Hepatic stellate cell (primary cell): Measurements from ENCODE around the gene CABP5.
"Not testable (repeated sequence)": the region's sequence is repeated elsewhere in the genome, so short reads cannot be mapped to it uniquely, and the experiment has no call there.

Experiments used
- DNase-seq: peaks from one replicate; pipeline ENCODE4 v3.0.0; 2011; ENCODE audit warnings: low spot score

The CABP5 gene

DNA sequence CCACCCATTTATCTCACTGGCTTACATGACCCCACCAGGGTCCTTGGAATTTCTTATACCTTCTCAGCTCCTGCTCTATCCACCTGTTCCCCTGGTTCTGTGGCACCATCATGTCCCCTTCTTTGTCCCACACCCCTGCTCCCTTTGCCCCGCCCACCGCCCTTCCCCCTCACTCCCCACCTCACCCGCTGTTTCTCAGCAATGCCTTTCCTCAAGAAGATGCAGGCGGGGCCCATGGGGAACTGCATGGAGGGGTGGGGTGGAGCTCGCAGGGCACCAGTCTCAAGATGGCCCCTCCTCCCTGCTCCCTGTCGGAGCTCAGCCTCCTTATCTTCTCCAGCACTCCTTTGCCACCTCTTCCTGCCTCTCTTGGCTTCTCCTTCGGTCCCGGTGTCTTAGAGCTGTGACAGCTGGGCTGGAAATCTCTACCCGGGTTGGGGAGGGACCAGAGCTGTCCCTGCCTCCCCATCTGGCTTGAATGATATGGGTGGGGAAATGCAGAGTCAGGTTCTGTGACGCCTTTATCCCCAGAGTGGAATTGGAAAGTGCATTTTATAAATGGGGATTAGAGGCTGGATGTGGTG lies at the start of gene CABP5:
Gene CABP5, minus strand, starts transcription at position 405 of the 584 bp plus-strand sequence. Its CDS starts 157 bp downstream, at position 248.
- no peak for DNase-seq

DNA sequence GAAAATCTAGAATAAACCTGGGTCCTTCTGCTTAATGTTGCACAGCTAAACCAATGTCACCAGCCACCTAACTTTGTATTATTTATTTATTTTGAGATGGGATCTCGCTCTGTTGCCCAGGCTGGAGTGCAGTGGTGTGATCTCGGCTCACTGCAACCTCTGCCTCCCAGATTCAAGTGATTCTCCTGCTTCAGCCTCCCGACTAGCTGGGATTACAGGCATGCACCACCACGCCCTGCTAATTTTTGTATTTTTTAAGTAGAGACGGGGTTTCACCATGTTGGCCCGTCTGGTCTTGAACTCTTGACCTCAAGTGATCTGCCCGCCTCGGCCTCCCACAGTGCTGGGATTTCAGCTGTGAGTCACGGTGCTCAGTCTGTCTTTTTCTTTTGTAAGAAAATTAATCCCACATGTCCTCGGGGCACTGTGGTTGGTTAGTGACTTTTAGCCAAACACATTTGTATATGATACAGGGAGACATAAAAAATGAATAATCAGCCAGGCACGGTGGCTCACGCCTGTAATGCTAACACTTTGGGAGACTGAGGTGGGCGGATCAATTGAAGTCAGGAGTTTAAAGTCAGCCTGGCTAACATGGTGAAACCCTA lies 47.3 kb upstream of the CABP5 start:
- DNase-seq = peak; percentile 49

GRCh38 chr19:48090281-48090802 lies 46.5 kb upstream of the CABP5 start:
- DNase-seq = no peak

DNA sequence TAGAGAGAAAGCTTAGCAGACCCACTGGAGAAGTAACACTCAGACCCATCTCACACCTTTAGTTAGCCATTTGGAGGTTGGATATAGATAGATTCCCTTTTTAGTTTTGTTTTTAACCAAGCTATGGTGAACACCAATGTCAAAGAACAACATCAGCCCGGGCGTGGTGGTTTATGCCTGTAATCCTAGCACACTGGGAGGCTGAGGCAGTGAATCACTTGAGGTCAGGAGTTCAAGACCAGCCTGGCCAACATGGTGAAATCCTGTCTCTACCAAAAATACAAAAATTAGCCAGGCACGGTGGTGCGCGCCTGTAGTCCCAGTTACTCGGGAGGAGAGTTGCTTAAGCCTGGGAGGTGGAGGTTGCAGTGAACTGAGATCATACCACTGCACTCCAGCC lies 45.1 kb upstream of the CABP5 start:
- DNase-seq = not testable (repeated sequence)

- no peak for DNase-seq
Measured at GRCh38 chr19:48085904-48086864, 42.3 kb upstream of the CABP5 start.

- no peak for DNase-seq
Measured at GRCh38 chr19:48085076-48085475, 41.2 kb upstream of the CABP5 start.

GRCh38 chr19:48081106-48081505 lies 37.2 kb upstream of the CABP5 start:
- DNase-seq = no peak

GRCh38 chr19:48070177-48070769 lies 26.4 kb upstream of the CABP5 start:
- not testable (repeated sequence) for DNase-seq

DNA sequence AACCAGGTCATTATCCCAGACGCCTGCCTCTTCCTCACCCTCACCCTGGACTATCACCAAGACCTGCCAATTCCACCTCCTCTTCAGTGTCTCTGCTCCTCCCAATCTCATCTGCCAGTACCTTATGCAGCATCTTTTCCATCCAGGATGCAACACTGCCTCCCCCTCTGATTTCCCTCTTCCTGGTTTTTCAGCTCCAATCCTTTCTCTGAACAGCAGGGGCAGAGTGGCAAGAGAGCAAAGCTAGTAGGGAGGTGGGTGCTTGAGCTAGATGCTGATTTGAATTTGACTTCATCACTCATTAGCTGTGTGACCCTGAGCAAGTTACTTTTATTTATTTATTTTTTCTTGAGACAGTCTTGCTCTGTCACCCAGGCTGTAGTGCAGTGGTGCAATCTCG lies 25.6 kb upstream of the CABP5 start:
- DNase-seq = no peak

- DNase-seq = no peak
Measured at GRCh38 chr19:48064509-48064908, 20.6 kb upstream of the CABP5 start.

- DNase-seq = no peak
Measured at GRCh38 chr19:48061401-48062344, 17.8 kb upstream of the CABP5 start.

DNA sequence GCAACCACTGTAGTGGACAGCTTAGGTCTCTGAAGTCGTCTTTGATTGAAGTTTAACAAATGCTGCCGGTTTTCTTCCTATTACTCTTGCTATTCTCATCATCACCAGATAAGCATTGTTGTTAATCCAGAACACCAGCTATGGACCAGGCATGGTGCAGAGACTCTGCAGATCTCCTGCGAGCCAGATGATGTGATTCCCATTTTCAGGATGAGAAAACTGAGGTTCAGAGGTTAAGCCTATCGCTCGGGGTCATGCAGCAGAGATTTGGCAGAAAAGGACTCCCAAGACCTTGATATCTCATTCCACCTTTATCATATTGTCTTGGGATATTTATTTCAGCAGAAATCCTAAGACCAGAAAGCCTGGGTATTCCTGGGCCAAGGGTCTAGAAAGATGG lies 16.5 kb upstream of the CABP5 start:
- DNase-seq = no peak

DNA sequence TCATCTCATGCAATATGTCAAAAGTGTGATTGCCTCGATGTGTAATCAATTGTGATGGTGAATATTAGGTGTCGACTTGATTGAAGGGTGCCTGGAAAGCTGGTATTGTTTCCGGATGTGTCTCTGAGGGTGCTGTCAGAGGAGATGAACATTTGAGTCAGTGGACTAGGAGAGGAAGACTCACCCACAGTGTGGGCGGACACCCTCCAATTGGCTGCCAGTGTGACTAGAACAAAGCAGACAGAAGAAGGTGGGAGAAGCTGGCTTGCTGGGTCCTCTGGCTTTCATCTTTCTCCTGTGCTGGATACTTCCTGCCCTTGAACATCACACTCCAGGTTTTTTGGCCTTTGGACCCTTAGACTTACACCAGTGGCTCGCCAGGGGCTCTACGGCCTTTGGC lies 15.5 kb upstream of the CABP5 start:
- DNase-seq = no peak

DNA sequence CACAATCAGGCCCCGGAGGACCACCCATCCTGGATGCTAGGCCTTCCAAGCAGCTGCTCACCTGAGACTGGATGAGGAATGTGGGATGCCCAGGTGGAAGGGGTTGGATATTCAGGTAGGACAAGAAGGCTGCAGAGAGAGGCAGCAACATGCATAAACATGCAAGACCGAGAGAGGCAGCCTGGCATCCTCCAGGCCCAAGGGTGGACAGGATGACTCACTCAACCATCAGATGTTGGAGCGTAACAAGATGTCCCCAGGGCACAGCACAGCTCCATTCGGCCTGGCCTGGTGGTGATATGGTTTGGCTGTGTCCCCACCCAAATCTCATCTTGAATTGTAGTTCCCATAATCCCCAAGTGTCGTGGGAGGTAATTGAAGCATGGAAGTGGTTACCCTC lies 10.0 kb upstream of the CABP5 start:
- DNase-seq = no peak

DNA sequence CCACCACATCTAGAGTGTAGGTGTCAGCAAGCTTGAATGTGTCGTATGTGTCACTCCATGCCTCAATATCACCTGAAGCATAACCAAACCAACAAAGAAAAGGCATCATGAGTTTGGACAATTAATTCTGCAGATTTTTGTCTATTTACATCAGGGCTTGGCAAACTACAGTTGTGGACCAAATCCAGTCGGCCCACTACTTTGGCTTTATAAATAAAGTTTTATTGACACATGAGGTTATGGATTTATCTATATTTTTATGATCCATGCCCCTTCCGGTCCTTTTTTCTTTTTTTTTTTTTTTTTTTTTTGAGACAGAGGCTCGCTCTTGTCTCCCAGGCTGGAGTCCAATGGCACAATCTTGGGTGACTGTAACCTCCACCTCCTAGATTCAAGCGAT lies 9.2 kb upstream of the CABP5 start:
- DNase-seq = no peak

- DNase-seq = no peak
Measured at GRCh38 chr19:48051335-48052033, 7.6 kb upstream of the CABP5 start.

GRCh38 chr19:48044561-48044960 lies 682 bp upstream of the CABP5 start:
- DNase-seq = no peak

DNA sequence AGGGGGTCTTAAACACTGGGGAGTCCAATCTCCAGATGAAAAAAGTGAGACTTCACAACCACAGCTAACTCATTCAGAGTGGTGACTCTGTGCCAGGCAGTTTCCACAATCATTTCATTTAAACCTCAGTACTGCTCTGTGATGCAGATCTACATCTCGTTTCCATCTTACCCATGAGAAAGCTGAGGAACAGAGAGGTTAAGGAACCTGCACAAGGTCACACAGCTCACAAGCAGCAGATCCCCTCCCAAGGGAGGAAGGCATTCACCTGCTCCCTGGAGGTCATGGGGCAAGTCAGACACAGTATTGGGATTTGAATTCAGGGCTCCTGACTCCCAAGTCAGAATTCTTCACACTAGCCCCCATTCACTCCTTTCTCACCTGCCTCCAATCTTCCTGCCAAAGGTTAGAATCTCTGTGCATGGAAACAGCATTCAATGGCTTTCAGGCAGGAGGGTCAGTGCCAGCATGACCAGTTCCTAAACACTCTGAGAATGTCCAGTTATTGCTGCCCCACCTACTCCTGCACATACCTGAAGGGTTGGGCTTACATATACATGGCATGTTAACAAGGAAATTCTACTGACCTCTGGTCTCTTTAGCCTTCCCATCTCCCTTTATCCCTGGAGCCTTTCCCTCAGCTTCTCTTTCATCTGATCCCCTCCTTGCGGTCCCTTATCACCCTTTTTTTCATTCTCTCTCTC lies 1.9 kb downstream of the CABP5 start:
- no peak for DNase-seq

GRCh38 chr19:48036765-48037164 lies 7.1 kb downstream of the CABP5 start:
- DNase-seq = no peak

DNA sequence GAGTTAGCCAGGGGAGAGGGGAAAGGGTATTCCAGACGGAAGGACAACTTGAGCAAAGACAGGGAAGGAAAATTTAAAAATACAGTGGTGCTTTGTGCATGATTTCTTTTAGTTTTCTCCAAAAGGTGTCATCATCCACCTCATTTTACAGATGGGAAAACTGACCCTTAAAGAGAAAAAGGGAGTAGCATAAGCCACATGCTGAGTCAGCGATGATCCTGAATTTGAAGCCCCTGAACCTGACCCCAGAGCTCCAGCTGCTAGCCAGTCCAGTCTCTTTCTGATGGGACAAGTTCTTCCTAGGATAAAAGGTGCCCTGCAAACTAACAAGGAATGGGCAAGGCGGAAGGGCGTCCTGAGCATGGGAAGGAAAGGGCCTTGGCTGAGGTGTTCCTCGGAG lies 10.3 kb downstream of the CABP5 start:
- no peak for DNase-seq
